ENCODE measurements around the gene NCKAP5.

NCKAP5 gene

GRCh38 chr2:132816234-132816633 is 752.0 kb downstream of the NCKAP5 start:
- Histone ChIP-seq H3K14ac (ENCODE audit: low read length in 2 of 2) (no peak overlapping the region), H3K27ac (ENCODE audit: low read length, poor library complexity, severe bottlenecking) (no peak overlapping the region), H3K36me3 (ENCODE audit: control insufficient read depth in 1 of 2, insufficient read depth in 2 of 2, low read depth in 1 of 2, low read length in 2 of 2) (no peaks in the 10 kb centered on the region), H2BK12ac (ENCODE audit: low read length in 2 of 2) (no peak overlapping the region), H2AFZ (ENCODE audit: low read depth, low read length) (no peak overlapping the region), H3K4me3 (ENCODE audit: insufficient read depth in 1 of 2, low read depth in 1 of 2, low read length in 2 of 2) (no peak overlapping the region), H3K27me3 (ENCODE audit: control insufficient read depth in 1 of 2, insufficient read depth in 1 of 2, low read length in 2 of 2) (no peaks in the 10 kb centered on the region), H2AK5ac (ENCODE audit: low read length, severe bottlenecking) (no peak overlapping the region), H4K8ac (ENCODE audit: low read length) (no peak overlapping the region), H2BK5ac (ENCODE audit: low read depth, low read length, poor library complexity, severe bottlenecking) (no peak overlapping the region), H2BK15ac (ENCODE audit: low read depth, poor library complexity, severe bottlenecking) (no peak overlapping the region), H3K18ac (ENCODE audit: low read depth in 1 of 2, low read length in 2 of 2) (no peak overlapping the region), H2BK120ac (ENCODE audit: low read depth, low read length) (no peak overlapping the region), H3K23ac (ENCODE audit: low read length in 2 of 2) (no peak overlapping the region), H3K4me1 (ENCODE audit: control insufficient read depth, insufficient read depth, low read depth, low read length) (peaks cover 3% of the 10 kb centered on the region), H3K79me1 (replicated peaks; ENCODE audit: low read length, poor library complexity, severe bottlenecking) (no peaks in the 10 kb centered on the region), H3K9ac (ENCODE audit: low read length) (no peak overlapping the region), H3K4me2 (ENCODE audit: low read length, poor library complexity, severe bottlenecking) (no peak overlapping the region), H4K91ac (ENCODE audit: low read length) (no peak overlapping the region), H3K9me3 (ENCODE audit: control insufficient read depth, low read length) (no peaks in the 10 kb centered on the region), H3K4ac (ENCODE audit: low read depth in 1 of 2, low read length in 2 of 2) (no peak overlapping the region)
- DNase-seq: no peak
- WGBS: 85% methylated on average over 7 of the region's 7 CpGs

GRCh38 chr2:132815516-132815915 is 752.7 kb downstream of the NCKAP5 start:
- Histone ChIP-seq H2AK5ac (ENCODE audit: low read length, severe bottlenecking) (no peak overlapping the region), H3K4me1 (ENCODE audit: control insufficient read depth, insufficient read depth, low read depth, low read length) (peaks cover 4% of the 10 kb centered on the region), H3K4me2 (ENCODE audit: low read length, poor library complexity, severe bottlenecking) (no peak overlapping the region), H3K27ac (ENCODE audit: low read length, poor library complexity, severe bottlenecking) (no peak overlapping the region), H3K9me3 (ENCODE audit: control insufficient read depth, low read length) (no peaks in the 10 kb centered on the region), H3K27me3 (ENCODE audit: control insufficient read depth in 1 of 2, insufficient read depth in 1 of 2, low read length in 2 of 2) (no peaks in the 10 kb centered on the region), H2BK15ac (ENCODE audit: low read depth, poor library complexity, severe bottlenecking) (no peak overlapping the region), H3K9ac (ENCODE audit: low read length) (no peak overlapping the region), H3K36me3 (ENCODE audit: control insufficient read depth in 1 of 2, insufficient read depth in 2 of 2, low read depth in 1 of 2, low read length in 2 of 2) (no peaks in the 10 kb centered on the region), H2AFZ (ENCODE audit: low read depth, low read length) (no peak overlapping the region), H3K4ac (ENCODE audit: low read depth in 1 of 2, low read length in 2 of 2) (no peak overlapping the region), H3K4me3 (ENCODE audit: insufficient read depth in 1 of 2, low read depth in 1 of 2, low read length in 2 of 2) (no peak overlapping the region), H3K79me1 (replicated peaks; ENCODE audit: low read length, poor library complexity, severe bottlenecking) (peaks cover 2% of the 10 kb centered on the region), H3K14ac (ENCODE audit: low read length in 2 of 2) (no peak overlapping the region), H3K23ac (ENCODE audit: low read length in 2 of 2) (no peak overlapping the region), H3K18ac (ENCODE audit: low read depth in 1 of 2, low read length in 2 of 2) (no peak overlapping the region), H4K91ac (ENCODE audit: low read length) (no peak overlapping the region), H4K8ac (ENCODE audit: low read length) (no peak overlapping the region), H2BK5ac (ENCODE audit: low read depth, low read length, poor library complexity, severe bottlenecking) (no peak overlapping the region), H2BK12ac (ENCODE audit: low read length in 2 of 2) (no peak overlapping the region), H2BK120ac (ENCODE audit: low read depth, low read length) (no peak overlapping the region)
- 84% methylated on average over 2 of the region's 2 CpGs for WGBS
- DNase-seq: peak; percentile 21

GRCh38 chr2:132814651-132815050 is 753.6 kb downstream of the NCKAP5 start:
- Histone ChIP-seq H3K4me1 (ENCODE audit: control insufficient read depth, insufficient read depth, low read depth, low read length) (peaks cover 4% of the 10 kb centered on the region), H2AFZ (ENCODE audit: low read depth, low read length) (no peak overlapping the region), H2AK5ac (ENCODE audit: low read length, severe bottlenecking) (no peak overlapping the region), H3K9me3 (ENCODE audit: control insufficient read depth, low read length) (peaks cover 3% of the 10 kb centered on the region), H3K4me2 (ENCODE audit: low read length, poor library complexity, severe bottlenecking) (no peak overlapping the region), H2BK12ac (ENCODE audit: low read length in 2 of 2) (no peak overlapping the region), H2BK5ac (ENCODE audit: low read depth, low read length, poor library complexity, severe bottlenecking) (no peak overlapping the region), H3K27me3 (ENCODE audit: control insufficient read depth in 1 of 2, insufficient read depth in 1 of 2, low read length in 2 of 2) (no peaks in the 10 kb centered on the region), H3K18ac (ENCODE audit: low read depth in 1 of 2, low read length in 2 of 2) (no peak overlapping the region), H3K4ac (ENCODE audit: low read depth in 1 of 2, low read length in 2 of 2) (no peak overlapping the region), H3K36me3 (ENCODE audit: control insufficient read depth in 1 of 2, insufficient read depth in 2 of 2, low read depth in 1 of 2, low read length in 2 of 2) (no peaks in the 10 kb centered on the region), H3K4me3 (ENCODE audit: insufficient read depth in 1 of 2, low read depth in 1 of 2, low read length in 2 of 2) (no peak overlapping the region), H2BK15ac (ENCODE audit: low read depth, poor library complexity, severe bottlenecking) (no peak overlapping the region), H4K8ac (ENCODE audit: low read length) (no peak overlapping the region), H3K9ac (ENCODE audit: low read length) (no peak overlapping the region), H3K79me1 (replicated peaks; ENCODE audit: low read length, poor library complexity, severe bottlenecking) (peaks cover 2% of the 10 kb centered on the region), H4K91ac (ENCODE audit: low read length) (no peak overlapping the region), H3K27ac (ENCODE audit: low read length, poor library complexity, severe bottlenecking) (no peak overlapping the region), H3K14ac (ENCODE audit: low read length in 2 of 2) (no peak overlapping the region), H2BK120ac (ENCODE audit: low read depth, low read length) (no peak overlapping the region), H3K23ac (ENCODE audit: low read length in 2 of 2) (no peak overlapping the region)
- no peak for DNase-seq
- WGBS: 81% methylated on average over 2 of the region's 3 CpGs

- H3K4ac ChIP-seq (ENCODE audit: low read depth in 1 of 2, low read length in 2 of 2): no peak overlapping the region
- H3K23ac ChIP-seq (ENCODE audit: low read length in 2 of 2): no peak overlapping the region
- H3K14ac ChIP-seq (ENCODE audit: low read length in 2 of 2): no peak overlapping the region
- H3K36me3 ChIP-seq (ENCODE audit: control insufficient read depth in 1 of 2, insufficient read depth in 2 of 2, low read depth in 1 of 2, low read length in 2 of 2): no peaks in the 10 kb centered on the region
- H2BK15ac ChIP-seq (ENCODE audit: low read depth, poor library complexity, severe bottlenecking): no peak overlapping the region
- H3K9me3 ChIP-seq (ENCODE audit: control insufficient read depth, low read length): peaks cover 3% of the 10 kb centered on the region
- no peak overlapping the region for H2AFZ ChIP-seq (ENCODE audit: low read depth, low read length)
- no peak overlapping the region for H3K9ac ChIP-seq (ENCODE audit: low read length)
- peaks cover 2% of the 10 kb centered on the region for H3K79me1 ChIP-seq (replicated peaks; ENCODE audit: low read length, poor library complexity, severe bottlenecking)
- no peak overlapping the region for H2BK120ac ChIP-seq (ENCODE audit: low read depth, low read length)
- no peak overlapping the region for H2BK5ac ChIP-seq (ENCODE audit: low read depth, low read length, poor library complexity, severe bottlenecking)
- no peak overlapping the region for H3K4me2 ChIP-seq (ENCODE audit: low read length, poor library complexity, severe bottlenecking)
- H3K4me1 ChIP-seq (ENCODE audit: control insufficient read depth, insufficient read depth, low read depth, low read length): peaks cover 4% of the 10 kb centered on the region
- no peak overlapping the region for H3K18ac ChIP-seq (ENCODE audit: low read depth in 1 of 2, low read length in 2 of 2)
- no peak overlapping the region for H4K8ac ChIP-seq (ENCODE audit: low read length)
- whole genome bisulfite sequencing: 56% methylated on average over 2 of the region's 2 CpGs
- no peak for DNase-seq
- H4K91ac ChIP-seq (ENCODE audit: low read length): no peak overlapping the region
- H2BK12ac ChIP-seq (ENCODE audit: low read length in 2 of 2): no peak overlapping the region
- no peak overlapping the region for H3K4me3 ChIP-seq (ENCODE audit: insufficient read depth in 1 of 2, low read depth in 1 of 2, low read length in 2 of 2)
- H2AK5ac ChIP-seq (ENCODE audit: low read length, severe bottlenecking): no peak overlapping the region
- no peak overlapping the region for H3K27ac ChIP-seq (ENCODE audit: low read length, poor library complexity, severe bottlenecking)
- no peaks in the 10 kb centered on the region for H3K27me3 ChIP-seq (ENCODE audit: control insufficient read depth in 1 of 2, insufficient read depth in 1 of 2, low read length in 2 of 2)
Observed at GRCh38 chr2:132813422-132813821, 754.8 kb downstream of the NCKAP5 start.
